ENCODE measurements around the gene SUSD3. TPM values are rescaled to one million over a fixed set of nuclear protein-coding genes. Genes with fewer than 3 reads are reported as not detected.

The SUSD3 gene
- total and polyA plus RNA-seq, 11 donors: 0.29 to 5.2 (median 0.53) TPM; not detected in 3

DNA sequence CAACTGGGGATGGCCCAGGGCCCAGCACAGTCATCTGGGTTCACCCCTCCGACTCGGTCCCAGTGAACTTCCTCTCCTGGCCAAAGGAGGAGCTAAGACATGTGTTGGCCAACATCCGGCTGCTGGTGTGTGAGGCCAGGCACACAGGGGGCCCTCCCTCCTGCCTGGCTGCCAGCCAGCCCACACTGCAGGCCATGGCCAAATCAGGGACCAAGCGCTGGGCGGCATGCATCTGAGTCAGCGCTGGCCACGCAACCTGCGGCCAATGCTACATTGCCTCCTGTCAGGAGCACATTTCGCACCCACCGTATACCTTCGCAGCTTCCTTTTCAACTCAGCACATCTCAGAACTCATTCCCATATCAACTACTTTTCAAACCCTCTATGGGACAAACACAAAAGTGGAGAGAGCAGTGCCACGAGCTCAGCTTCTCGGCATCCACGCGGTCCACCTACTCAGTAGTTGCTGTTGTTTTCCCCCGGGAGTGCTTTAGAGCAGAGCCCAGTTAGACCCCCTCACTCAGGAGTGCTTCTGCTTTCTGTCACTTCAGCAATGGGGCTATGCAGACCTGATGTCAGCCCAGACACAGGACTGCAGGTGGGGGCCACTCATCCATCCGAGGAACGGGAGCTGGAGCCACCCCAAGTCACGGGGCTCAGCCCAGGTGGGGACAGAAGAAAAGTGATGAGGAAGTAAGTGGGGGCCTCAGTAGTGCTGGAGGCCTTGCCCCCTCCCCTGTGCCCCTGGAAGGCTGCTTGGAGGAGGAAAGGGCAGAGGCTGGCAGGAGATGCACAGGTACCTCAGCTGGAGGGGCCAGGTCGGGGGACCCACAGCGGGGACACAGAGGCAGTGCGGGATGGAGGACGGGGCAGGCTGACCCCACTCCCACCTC is 61.7 kb downstream of the SUSD3 start:
- 42 to 47% (median 44%) methylated on average over 21 to 23 of the region's 23 CpGs for WGBS, 4 donors
- Histone ChIP-seq H3K27ac (peak overlapping the region in 10 of 12 donors; percentile 26 to 90 (median 56)), H3K4me3 (no peak overlapping the region), H3K27me3 (no peaks in the 10 kb centered on the region), H3K4me1 (peaks cover 0 to 52% (median 18%) of the 10 kb centered on the region in 12 donors), H3K36me3 (peaks cover 0 to 41% (median 34%) of the 10 kb centered on the region in 9 donors), H3K9me3 (no peaks in the 10 kb centered on the region)
- intact Hi-C loops (cut with DNase I): loop anchor here in 1 of 10 donors (2.0 kb wide), 1 partner anchor 19 kb away; no protein-coding TSS in a partner anchor
- ATAC-seq (peak; percentile 88 to 95 (median 90)), DNase-seq (peak; percentile 91 to 96 (median 95))
- TF ChIP-seq, protein P1, sequence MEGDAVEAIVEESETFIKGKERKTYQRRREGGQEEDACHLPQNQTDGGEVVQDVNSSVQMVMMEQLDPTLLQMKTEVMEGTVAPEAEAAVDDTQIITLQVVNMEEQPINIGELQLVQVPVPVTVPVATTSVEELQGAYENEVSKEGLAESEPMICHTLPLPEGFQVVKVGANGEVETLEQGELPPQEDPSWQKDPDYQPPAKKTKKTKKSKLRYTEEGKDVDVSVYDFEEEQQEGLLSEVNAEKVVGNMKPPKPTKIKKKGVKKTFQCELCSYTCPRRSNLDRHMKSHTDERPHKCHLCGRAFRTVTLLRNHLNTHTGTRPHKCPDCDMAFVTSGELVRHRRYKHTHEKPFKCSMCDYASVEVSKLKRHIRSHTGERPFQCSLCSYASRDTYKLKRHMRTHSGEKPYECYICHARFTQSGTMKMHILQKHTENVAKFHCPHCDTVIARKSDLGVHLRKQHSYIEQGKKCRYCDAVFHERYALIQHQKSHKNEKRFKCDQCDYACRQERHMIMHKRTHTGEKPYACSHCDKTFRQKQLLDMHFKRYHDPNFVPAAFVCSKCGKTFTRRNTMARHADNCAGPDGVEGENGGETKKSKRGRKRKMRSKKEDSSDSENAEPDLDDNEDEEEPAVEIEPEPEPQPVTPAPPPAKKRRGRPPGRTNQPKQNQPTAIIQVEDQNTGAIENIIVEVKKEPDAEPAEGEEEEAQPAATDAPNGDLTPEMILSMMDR (IDR thresholded peaks at IDR 0.05): peak in 11 of 12 donors; percentile 10 to 58 (median 38)
- TF ChIP-seq POLR2A (IDR thresholded peaks at IDR 0.05): no peak

DNA sequence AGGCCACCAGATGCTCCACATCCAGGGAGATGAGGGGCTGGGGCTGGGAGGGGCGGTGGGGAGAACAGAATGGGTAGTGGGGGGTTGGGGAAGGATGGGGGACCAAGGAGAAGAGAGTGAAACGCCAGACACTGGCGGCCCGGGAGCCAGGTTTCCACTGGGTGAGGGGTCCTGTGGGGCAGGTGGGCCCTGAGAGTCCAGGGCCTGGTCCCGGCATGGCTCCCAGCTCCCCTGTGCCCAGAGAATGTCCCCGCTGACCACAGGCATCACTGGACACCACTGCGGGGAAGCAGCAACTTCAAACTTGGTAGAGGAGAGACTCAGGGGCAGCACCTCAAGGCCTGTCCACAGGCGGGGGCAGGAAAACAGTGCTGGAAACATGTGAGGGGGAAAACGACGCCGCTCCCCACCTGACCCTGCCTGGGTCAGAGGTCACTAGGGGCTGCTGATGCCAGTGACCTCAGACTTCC is 62.4 kb downstream of the SUSD3 start:
- DNase-seq (peak in 3 of 5 donors; percentile 4 to 31 (median 29)), ATAC-seq (no peak)
- intact Hi-C loops (cut with DNase I): no loop called here
- H3K36me3 ChIP-seq: peaks cover 0 to 48% (median 41%) of the 10 kb centered on the region in 9 donors
- no peak for TF ChIP-seq POLR2A (IDR thresholded peaks at IDR 0.05)
- TF ChIP-seq, protein P1 (IDR thresholded peaks at IDR 0.05): no peak
- peaks cover 0 to 59% (median 18%) of the 10 kb centered on the region in 12 donors for H3K4me1 ChIP-seq
- no peaks in the 10 kb centered on the region for H3K9me3 ChIP-seq
- WGBS, 4 donors: 88 to 94% (median 92%) methylated on average over 11 of the region's 11 CpGs
- H3K27me3 ChIP-seq: no peaks in the 10 kb centered on the region
- H3K4me3 ChIP-seq: no peak overlapping the region
- peak overlapping the region in 5 of 12 donors; percentile 42 to 90 (median 61) for H3K27ac ChIP-seq

DNA sequence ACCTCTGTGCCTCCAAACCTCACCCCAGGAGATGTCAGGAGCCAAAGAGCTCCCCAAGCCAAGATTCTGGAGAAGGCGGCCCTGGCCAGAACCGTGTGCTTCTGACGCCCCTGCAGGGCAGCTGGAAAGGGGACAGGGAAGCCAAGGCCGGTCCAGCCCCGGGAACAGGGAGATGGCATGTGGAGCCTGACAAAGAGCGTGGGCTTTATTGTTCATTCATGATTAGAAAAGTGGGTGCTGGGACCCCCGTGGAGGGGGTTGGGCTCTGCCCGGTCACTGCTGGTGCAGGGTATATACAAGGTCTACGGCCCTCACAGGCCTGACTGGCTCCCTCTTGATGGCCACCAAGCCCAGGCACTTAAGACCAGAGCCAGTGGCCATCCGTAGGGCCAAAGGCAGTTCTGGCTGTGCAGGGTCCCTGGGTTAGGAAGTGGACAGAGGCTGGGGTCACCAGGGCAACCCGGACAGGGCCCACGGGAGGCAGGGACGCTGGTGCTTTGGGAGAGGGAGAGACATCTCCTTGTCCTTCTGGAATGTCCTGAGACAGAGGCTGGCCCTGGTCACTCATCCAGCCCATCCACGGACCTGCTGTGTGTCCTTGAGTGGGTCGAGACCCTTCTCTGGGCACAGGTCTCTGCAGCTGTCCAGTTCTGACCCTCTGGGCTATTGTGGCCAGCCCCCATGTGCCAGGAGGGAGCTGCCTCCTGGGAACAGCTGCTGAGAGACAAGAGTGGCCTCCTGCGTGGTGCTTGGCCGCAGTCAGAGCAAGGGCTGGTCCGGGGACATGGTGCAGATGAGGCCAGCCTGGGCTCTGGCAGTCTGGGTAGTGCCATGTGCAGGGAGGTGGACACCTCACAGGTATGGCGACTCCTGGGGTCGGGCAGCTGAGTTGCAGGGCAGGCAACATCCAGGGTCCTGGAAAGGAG is 63.1 kb downstream of the SUSD3 start:
- TF ChIP-seq, protein P1 (IDR thresholded peaks at IDR 0.05): no peak
- no peak for TF ChIP-seq POLR2A (IDR thresholded peaks at IDR 0.05)
- intact Hi-C loops (cut with DNase I): no loop called here
- DNase-seq: peak in 4 of 5 donors; percentile 4 to 54 (median 27)
- no peak for ATAC-seq
- Histone ChIP-seq H3K9me3 (no peaks in the 10 kb centered on the region), H3K27me3 (no peaks in the 10 kb centered on the region), H3K27ac (peak overlapping the region in 2 of 12 donors; percentile 78 to 90), H3K4me3 (no peak overlapping the region), H3K4me1 (peaks cover 0 to 60% (median 18%) of the 10 kb centered on the region in 12 donors), H3K36me3 (peaks cover 0 to 55% (median 44%) of the 10 kb centered on the region in 9 donors)
- 87 to 90% (median 90%) methylated on average over 15 to 20 of the region's 20 CpGs for WGBS, 4 donors
